ENCODE results near the gene MAGEA3. TPM values are rescaled to one million over a fixed set of nuclear protein-coding genes. Genes with fewer than 3 reads are reported as not detected.
"Not testable (repeated sequence)": the region's sequence is repeated elsewhere in the genome, so short reads cannot be mapped to it uniquely, and the experiment has no call there.

The MAGEA3 gene
- total and polyA plus RNA-seq, 2 donors from 2014 or later = not detected

- no peak overlapping the region for H3K9ac ChIP-seq (ENCODE audit: low read length in 3 of 3)
- no peak overlapping the region for H3K4me3 ChIP-seq (ENCODE audit: low read length in 3 of 3)
- no peaks in the 10 kb centered on the region for H3K27me3 ChIP-seq (ENCODE audit: control insufficient read depth, insufficient read depth, low read length)
- no peaks in the 10 kb centered on the region for H3K9me3 ChIP-seq (ENCODE audit: control insufficient read depth in 2 of 3, insufficient read depth in 1 of 3, low read length in 3 of 3)
- no peak overlapping the region for H3K27ac ChIP-seq (ENCODE audit: low read depth in 2 of 2, low read length in 2 of 2)
- DNase-seq (peak in 1 of 5 donors; percentile 34), FAIRE-seq (no peak)
- no peaks in the 10 kb centered on the region for H3K4me1 ChIP-seq (ENCODE audit: control insufficient read depth in 2 of 3, insufficient read depth in 2 of 3, low read depth in 1 of 3, low read length in 3 of 3)
- no peak for TF ChIP-seq CTCF (IDR thresholded peaks at IDR 0.05; ENCODE audit: borderline replicate concordance, extremely low read depth, insufficient read depth)
- H3K36me3 ChIP-seq (ENCODE audit: control insufficient read depth in 2 of 3, insufficient read depth in 3 of 3, low read length in 3 of 3) = no peaks in the 10 kb centered on the region
- intact Hi-C loops (cut with DNase I) = no loop called here
Measured at GRCh38 chrX:152725409-152725808, 26.8 kb downstream of the MAGEA3 start.

GRCh38 chrX:152733261-152733975 is 34.8 kb downstream of the MAGEA3 start, which contains the start of the genes CSAG1 and MAGEA12:
Gene CSAG1, minus strand, starts transcription at chrX:152733721. Its CDS starts 1,261 bp downstream, at chrX:152732460.
Gene MAGEA12, plus strand, starts transcription at chrX:152733757. Its CDS starts 2,405 bp downstream, at chrX:152736162.
- Histone ChIP-seq H3K9ac (ENCODE audit: low read length in 3 of 3) (no peak within 1 kb of the TSS), H3K4me3 (ENCODE audit: low read length in 3 of 3) (no peak within 1 kb of the TSS), H3K36me3 (ENCODE audit: control insufficient read depth in 2 of 3, insufficient read depth in 3 of 3, low read length in 3 of 3) (no peaks in the 10 kb centered on the region), H3K9me3 (ENCODE audit: control insufficient read depth in 2 of 3, insufficient read depth in 1 of 3, low read length in 3 of 3) (no peaks in the 10 kb centered on the region), H3K4me1 (ENCODE audit: control insufficient read depth in 2 of 3, insufficient read depth in 2 of 3, low read depth in 1 of 3, low read length in 3 of 3) (no peaks in the 10 kb centered on the region), H3K27ac (ENCODE audit: low read depth in 2 of 2, low read length in 2 of 2) (no peak within 1 kb of the TSS), H3K27me3 (ENCODE audit: control insufficient read depth, insufficient read depth, low read length) (no peaks in the 10 kb centered on the region)
- intact Hi-C loops (cut with DNase I) = no loop called here
- peak in 1 of 5 donors; percentile 49 for DNase-seq
- no peak for TF ChIP-seq CTCF (IDR thresholded peaks at IDR 0.05; ENCODE audit: borderline replicate concordance, extremely low read depth, insufficient read depth)
- FAIRE-seq = no peak

- peak in 1 of 5 donors; percentile 29 for DNase-seq
- H3K27ac ChIP-seq (ENCODE audit: low read depth in 2 of 2, low read length in 2 of 2); H3K27me3 ChIP-seq (ENCODE audit: control insufficient read depth, insufficient read depth, low read length); H3K9ac ChIP-seq (ENCODE audit: low read length in 3 of 3); intact Hi-C loops (cut with DNase I); H3K36me3 ChIP-seq (ENCODE audit: control insufficient read depth in 2 of 3, insufficient read depth in 3 of 3, low read length in 3 of 3); H3K4me3 ChIP-seq (ENCODE audit: low read length in 3 of 3); FAIRE-seq; H3K9me3 ChIP-seq (ENCODE audit: control insufficient read depth in 2 of 3, insufficient read depth in 1 of 3, low read length in 3 of 3); H3K4me1 ChIP-seq (ENCODE audit: control insufficient read depth in 2 of 3, insufficient read depth in 2 of 3, low read depth in 1 of 3, low read length in 3 of 3): not testable (repeated sequence)
Measured at GRCh38 chrX:152734143-152734858, 35.7 kb downstream of the MAGEA3 start.

GRCh38 chrX:152735101-152735500 is 36.5 kb downstream of the MAGEA3 start:
- FAIRE-seq = no peak
- H3K36me3 ChIP-seq (ENCODE audit: control insufficient read depth in 2 of 3, insufficient read depth in 3 of 3, low read length in 3 of 3) = no peaks in the 10 kb centered on the region
- H3K9ac ChIP-seq (ENCODE audit: low read length in 3 of 3) = no peak overlapping the region
- H3K4me1 ChIP-seq (ENCODE audit: control insufficient read depth in 2 of 3, insufficient read depth in 2 of 3, low read depth in 1 of 3, low read length in 3 of 3) = no peaks in the 10 kb centered on the region
- H3K27ac ChIP-seq (ENCODE audit: low read depth in 2 of 2, low read length in 2 of 2) = no peak overlapping the region
- no peaks in the 10 kb centered on the region for H3K9me3 ChIP-seq (ENCODE audit: control insufficient read depth in 2 of 3, insufficient read depth in 1 of 3, low read length in 3 of 3)
- intact Hi-C loops (cut with DNase I) = no loop called here
- peak in 1 of 5 donors; percentile 18 for DNase-seq
- H3K27me3 ChIP-seq (ENCODE audit: control insufficient read depth, insufficient read depth, low read length) = no peaks in the 10 kb centered on the region
- TF ChIP-seq CTCF (IDR thresholded peaks at IDR 0.05; ENCODE audit: borderline replicate concordance, extremely low read depth, insufficient read depth) = no peak
- no peak overlapping the region for H3K4me3 ChIP-seq (ENCODE audit: low read length in 3 of 3)

Measured in kidney (tissue), 14 donors.